Mammary epithelial cell (primary cell): ENCODE data around the gene WDR48.

Source experiments
- CTCF ChIP-seq, 2 donors: IDR thresholded peaks in 1 of 2; conservative IDR thresholded peaks in 1 of 2; 2 replicates each; pipeline ENCODE4 v1.5.1; 2011 to 2012; ENCODE audit warnings: inconsistent platforms in 2 of 2, low read length in 2 of 2, mild to moderate bottlenecking in 2 of 2, control low read depth in 1 of 2, low read depth in 1 of 2; ENCODE audit not compliant: insufficient read depth in 1 of 2; ENCODE audit errors: extremely low read depth in 1 of 2
- EZH2 ChIP-seq: IDR thresholded peaks from 2 replicates; pipeline ENCODE4 v1.6.1; 2012; ENCODE audit warnings: low read length, inconsistent platforms, borderline replicate concordance

DNA sequence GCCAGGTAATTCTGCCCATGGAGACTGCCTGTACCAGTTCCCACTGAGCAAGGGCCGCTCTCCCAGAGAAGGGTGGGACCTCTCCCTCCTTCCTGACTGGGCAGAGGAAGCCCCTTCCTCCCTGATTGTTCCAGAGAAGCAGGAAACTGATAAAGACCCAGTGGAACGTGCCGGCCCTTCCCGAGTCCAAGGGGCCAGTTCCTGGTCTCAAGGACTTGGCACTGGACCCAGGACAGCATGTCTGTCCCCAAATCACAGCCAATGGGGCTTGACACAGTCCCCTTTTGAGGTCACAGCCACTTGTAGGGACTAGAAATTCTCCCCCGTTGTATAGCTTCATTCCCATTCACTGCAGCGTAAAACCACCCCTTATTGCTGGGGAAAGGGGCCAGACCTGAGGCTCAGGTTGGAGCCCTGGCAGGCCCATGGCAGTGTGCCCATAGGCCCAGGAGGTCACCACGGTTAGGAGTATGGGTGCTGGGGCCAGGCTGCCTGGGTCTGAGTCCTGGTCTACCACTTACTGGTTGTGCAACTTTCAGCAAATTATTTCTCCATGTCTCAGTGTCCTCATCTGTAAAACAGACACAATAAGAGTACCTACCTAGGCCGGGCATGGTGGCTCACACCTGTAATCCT, 83.5 kb downstream of the WDR48 start:
- TF ChIP-seq CTCF (conservative IDR thresholded peaks at IDR 0.05 in 1 of 2, IDR thresholded peaks at IDR 0.05 in 1 of 2; ENCODE audit: extremely low read depth in 1 of 2, insufficient read depth in 1 of 2, low read depth in 1 of 2, low read length in 2 of 2) (no peak), EZH2 (no peak)
